Nephron progenitor cell (in vitro differentiated cells): ENCODE results near the gene PITX3.
"Not testable (repeated sequence)": the region's sequence is repeated elsewhere in the genome, so short reads cannot be mapped to it uniquely, and the experiment has no call there.

Experiments
- DNase-seq: peaks from one replicate; pipeline ENCODE4 v3.0.0; 2021
- H3K27ac Mint-ChIP-seq: 2 replicates; pipeline ENCODE4 v1.8.0; 2021; ENCODE audit warnings: mild to moderate bottlenecking, moderate library complexity, mixed read lengths
- H3K27me3 Mint-ChIP-seq: 2 replicates; pipeline ENCODE4 v1.8.0; 2021; ENCODE audit warnings: mild to moderate bottlenecking, low read depth, mixed read lengths; ENCODE audit not compliant: poor library complexity
- H3K36me3 Mint-ChIP-seq: 2 replicates; pipeline ENCODE4 v1.8.0; 2021; ENCODE audit warnings: low read depth, mixed read lengths
- H3K4me1 Mint-ChIP-seq: 2 replicates; pipeline ENCODE4 v1.8.0; 2021; ENCODE audit warnings: mixed read lengths
- H3K4me3 Mint-ChIP-seq: 2 replicates; pipeline ENCODE4 v1.8.0; 2021; ENCODE audit warnings: mild to moderate bottlenecking, moderate library complexity, mixed read lengths
- H3K9me3 Mint-ChIP-seq: 2 replicates; pipeline ENCODE4 v1.8.0; 2021; ENCODE audit warnings: mild to moderate bottlenecking, moderate library complexity, mixed read lengths
- TF ChIP-seq, protein P1 (sequence below): fragments of 200-600 bp; sonication (generic); IDR thresholded peaks from 2 replicates; pipeline ENCODE4 v1.5.0; 2021; ENCODE audit warnings: antibody characterized with exemption

Gene PITX3

DNA sequence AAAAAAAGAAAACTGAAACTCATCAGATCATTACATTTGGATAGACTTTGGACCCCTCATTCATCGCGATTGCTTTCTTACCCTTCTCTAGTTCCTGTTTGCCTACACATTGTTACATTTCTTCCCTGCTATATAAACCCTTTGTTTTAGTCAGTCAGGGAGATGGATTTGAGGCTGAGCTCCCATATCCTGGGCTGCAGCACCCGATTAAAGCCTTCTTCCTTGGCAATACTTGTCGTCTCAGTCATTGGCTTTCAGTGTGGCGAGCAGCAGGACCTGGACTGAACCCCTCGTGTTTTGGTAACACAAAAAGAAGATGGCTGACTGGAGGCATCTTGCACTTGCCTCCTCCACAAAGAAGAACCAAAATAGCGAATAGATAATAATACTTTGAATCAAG, 49.4 kb downstream of the PITX3 start:
- TF ChIP-seq, protein P1, sequence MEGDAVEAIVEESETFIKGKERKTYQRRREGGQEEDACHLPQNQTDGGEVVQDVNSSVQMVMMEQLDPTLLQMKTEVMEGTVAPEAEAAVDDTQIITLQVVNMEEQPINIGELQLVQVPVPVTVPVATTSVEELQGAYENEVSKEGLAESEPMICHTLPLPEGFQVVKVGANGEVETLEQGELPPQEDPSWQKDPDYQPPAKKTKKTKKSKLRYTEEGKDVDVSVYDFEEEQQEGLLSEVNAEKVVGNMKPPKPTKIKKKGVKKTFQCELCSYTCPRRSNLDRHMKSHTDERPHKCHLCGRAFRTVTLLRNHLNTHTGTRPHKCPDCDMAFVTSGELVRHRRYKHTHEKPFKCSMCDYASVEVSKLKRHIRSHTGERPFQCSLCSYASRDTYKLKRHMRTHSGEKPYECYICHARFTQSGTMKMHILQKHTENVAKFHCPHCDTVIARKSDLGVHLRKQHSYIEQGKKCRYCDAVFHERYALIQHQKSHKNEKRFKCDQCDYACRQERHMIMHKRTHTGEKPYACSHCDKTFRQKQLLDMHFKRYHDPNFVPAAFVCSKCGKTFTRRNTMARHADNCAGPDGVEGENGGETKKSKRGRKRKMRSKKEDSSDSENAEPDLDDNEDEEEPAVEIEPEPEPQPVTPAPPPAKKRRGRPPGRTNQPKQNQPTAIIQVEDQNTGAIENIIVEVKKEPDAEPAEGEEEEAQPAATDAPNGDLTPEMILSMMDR = no peak
- DNase-seq = no peak

DNA sequence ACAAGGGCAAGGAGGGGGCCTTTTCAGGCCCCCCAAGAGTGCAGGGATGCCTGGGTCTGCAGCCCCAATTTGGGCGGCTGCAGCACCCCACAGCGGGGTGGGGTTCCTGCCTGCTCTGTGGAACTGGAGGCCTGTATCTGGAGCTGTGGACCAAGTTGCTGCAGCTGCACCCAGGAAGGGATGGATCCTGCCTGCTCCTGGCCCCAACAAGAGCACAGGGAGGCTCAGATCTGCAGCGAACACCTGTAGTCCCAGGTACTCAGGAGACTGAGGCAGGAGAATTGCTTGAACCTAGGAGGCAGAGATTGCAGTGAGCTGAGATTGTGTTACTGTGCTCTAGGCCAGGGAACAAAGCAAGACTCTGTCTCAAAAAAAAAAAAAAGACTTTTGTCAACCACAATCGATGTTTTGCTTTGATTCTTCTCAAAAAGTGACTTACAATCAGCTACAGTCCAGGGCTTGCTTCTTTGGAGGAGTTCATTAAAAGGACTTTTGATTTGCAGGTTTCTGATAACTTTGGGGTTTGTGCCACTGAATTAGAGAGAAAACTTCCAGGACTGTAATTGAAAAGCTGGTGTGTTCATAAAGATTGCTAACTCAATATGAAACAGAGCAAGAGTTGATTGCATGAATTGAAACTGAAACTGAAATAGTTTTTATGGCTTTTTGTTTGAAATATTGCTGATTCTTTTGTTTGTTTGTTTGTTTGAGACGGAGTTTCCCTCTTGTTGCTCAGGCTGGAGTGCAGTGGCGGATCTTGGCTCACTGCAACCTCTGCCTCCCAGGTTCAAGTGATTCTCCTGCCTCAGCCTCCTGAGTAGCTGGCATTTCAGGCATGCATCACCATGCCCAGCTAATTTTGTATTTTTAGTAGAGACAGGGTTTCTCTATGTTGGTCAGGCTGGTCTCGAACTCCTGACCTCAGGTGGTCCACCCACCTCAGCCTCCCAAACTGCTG, 52.1 kb downstream of the PITX3 start:
- H3K27ac Mint-ChIP-seq = not testable (repeated sequence)
- peaks cover 37% of the 10 kb centered on the region for H3K27me3 Mint-ChIP-seq

More for the DNA sequence above, 49.4 kb downstream of the PITX3 start:
- Mint-ChIP-seq H3K27ac (no peak overlapping the region), H3K4me3 (no peak overlapping the region), H3K9me3 (peaks cover 54% of the 10 kb centered on the region), H3K4me1 (no peaks in the 10 kb centered on the region), H3K27me3 (peaks cover 36% of the 10 kb centered on the region), H3K36me3 (no peaks in the 10 kb centered on the region)

DNA sequence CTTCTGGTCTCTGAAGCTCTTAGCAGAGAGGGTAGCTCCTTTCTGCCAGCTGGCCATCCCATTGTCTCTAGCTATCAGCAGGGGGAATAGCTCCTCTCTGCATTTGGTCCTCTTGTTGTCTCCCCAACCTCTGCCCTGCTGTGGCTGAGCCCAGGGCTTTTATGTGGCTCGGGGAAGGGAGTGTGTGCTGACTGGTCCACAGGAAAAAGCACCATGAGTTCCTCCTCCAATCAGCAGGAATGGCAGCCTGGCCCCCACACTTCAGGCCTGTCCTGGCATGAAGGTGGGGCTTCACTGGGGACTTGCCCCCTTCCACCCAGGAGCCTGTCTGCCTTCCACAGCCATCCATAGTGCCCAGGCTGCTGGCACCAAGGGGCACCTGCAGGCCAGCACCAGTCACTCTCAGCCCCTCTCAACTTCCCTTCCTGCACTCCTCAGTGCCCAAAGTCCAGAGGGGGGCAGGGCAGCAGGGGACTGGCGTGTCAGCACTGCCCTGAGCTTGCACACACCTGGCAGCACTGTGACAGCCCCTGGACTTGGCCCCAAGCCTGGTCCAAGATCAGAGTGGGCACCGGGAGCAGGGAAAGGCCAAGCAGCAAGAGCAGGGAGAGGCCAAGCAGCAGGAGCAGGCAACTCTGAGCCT, 52.9 kb downstream of the PITX3 start:
- no peak overlapping the region for H3K4me3 Mint-ChIP-seq
- no peak for DNase-seq
- H3K4me1 Mint-ChIP-seq = no peaks in the 10 kb centered on the region
- H3K36me3 Mint-ChIP-seq = peaks cover 4% of the 10 kb centered on the region
- H3K9me3 Mint-ChIP-seq = peaks cover 78% of the 10 kb centered on the region
- no peak overlapping the region for H3K27ac Mint-ChIP-seq
- TF ChIP-seq, protein P1 = no peak
- H3K27me3 Mint-ChIP-seq = peaks cover 35% of the 10 kb centered on the region

More for the DNA sequence above, 52.1 kb downstream of the PITX3 start:
- not testable (repeated sequence) for H3K4me3 Mint-ChIP-seq, DNase-seq, H3K4me1 Mint-ChIP-seq, H3K36me3 Mint-ChIP-seq
- H3K9me3 Mint-ChIP-seq = peaks cover 73% of the 10 kb centered on the region

DNA sequence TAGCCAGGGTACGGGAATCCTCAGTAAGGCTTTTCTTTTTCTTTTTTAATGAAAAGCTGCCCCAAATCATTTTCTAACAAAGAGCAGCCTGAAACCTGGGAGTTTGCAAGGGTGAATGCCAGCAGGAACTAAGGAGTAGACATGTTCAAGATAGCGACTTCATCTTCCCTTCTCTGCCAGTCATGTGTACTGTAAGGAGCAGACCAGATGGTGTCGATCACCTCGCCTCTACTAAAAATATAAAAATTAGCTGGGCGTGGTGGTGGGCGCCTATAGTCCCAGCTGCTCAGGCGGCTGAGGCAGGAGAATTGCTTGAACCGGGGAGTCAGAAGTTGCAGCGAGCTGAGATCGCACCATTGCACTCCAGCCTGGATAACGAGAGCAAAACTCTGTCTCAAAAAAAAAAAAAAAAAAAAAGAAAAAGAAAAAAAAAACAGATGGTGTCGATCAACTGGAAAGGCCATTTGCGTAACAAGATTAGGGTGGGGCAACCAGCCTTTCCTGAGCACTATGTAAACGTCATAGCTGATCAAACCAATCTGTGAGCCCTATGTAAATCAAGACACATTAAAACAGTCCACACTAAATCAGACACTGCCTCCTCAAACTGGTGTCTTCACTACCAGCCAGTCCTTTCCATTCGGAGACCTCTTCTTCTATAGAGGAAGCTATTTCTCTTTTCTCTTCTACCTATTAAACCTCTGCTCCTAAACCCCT, 55.3 kb downstream of the PITX3 start:
- TF ChIP-seq, protein P1 = no peak
- H3K36me3 Mint-ChIP-seq = peaks cover 4% of the 10 kb centered on the region
- H3K4me3 Mint-ChIP-seq = no peak overlapping the region
- H3K27me3 Mint-ChIP-seq = peaks cover 43% of the 10 kb centered on the region
- DNase-seq = no peak
- H3K9me3 Mint-ChIP-seq = peaks cover 54% of the 10 kb centered on the region
- H3K4me1 Mint-ChIP-seq = no peaks in the 10 kb centered on the region
- peak overlapping the region; percentile 8 for H3K27ac Mint-ChIP-seq

DNA sequence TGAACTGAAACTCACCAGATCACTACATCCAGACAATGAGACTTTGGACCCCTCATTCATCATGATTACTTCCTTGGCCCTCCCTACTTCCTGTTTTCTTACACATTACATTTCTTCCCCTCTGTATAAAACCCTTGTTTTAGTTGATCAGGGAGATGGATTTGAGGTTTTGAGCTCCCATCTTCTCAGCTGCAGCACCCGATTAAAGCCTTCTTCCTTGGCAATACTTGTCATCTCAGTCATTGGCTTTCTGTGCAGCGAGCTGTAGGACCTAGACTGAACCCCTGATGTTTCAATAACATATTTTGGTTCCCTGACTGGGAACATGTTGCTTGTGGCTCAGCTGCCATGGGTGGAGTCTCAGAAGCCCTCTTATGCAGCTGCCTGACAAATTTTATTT, 56.0 kb downstream of the PITX3 start:
- Mint-ChIP-seq H3K27me3 (peaks cover 45% of the 10 kb centered on the region), H3K27ac (no peak overlapping the region), H3K36me3 (peaks cover 4% of the 10 kb centered on the region), H3K4me3 (no peak overlapping the region), H3K9me3 (peaks cover 49% of the 10 kb centered on the region), H3K4me1 (no peaks in the 10 kb centered on the region)
- no peak for DNase-seq
- TF ChIP-seq, protein P1 = no peak

DNA sequence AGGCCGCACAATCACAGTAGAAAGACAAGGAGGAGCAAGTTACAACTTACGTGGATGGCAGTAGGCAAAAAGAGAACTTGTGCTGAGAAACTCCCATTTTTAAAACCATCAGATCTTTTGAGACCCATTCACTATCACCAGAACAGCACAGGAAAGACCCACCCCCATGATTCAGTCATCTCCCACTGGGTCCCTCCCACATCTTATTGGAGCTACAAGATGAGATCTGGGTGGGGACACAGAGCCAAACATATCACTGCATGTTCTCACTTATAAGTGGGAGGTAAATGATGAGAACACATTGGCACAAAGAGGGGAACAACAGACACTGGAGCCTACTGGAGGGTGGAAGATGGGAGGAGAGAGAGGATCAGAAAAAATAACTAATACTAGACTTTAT, 56.7 kb downstream of the PITX3 start:
- Mint-ChIP-seq H3K27me3 (peaks cover 49% of the 10 kb centered on the region), H3K4me1 (no peaks in the 10 kb centered on the region), H3K36me3 (peaks cover 4% of the 10 kb centered on the region), H3K27ac (no peak overlapping the region), H3K4me3 (no peak overlapping the region), H3K9me3 (peaks cover 43% of the 10 kb centered on the region)
- TF ChIP-seq, protein P1 = no peak
- DNase-seq = no peak
